GM12891 (cell line): ENCODE data around the gene MSI2.

Experiments used
- POLR2A ChIP-seq: IDR thresholded peaks from 2 replicates; pipeline ENCODE4 v1.6.1; 2011; ENCODE audit warnings: low read depth, low read length, control low read depth
- POLR2AphosphoS5 ChIP-seq: IDR thresholded peaks from 2 replicates; pipeline ENCODE4 v1.6.1; 2011; ENCODE audit warnings: low read depth, low read length, control low read depth
- POU2F2 ChIP-seq: IDR thresholded peaks from 2 replicates; pipeline ENCODE4 v1.6.1; 2011; ENCODE audit warnings: low read depth, mild to moderate bottlenecking, control low read depth, low read length, moderate library complexity
- TAF1 ChIP-seq: IDR thresholded peaks from 2 replicates; pipeline ENCODE4 v1.6.1; 2011; ENCODE audit warnings: low read depth, low read length, control low read depth

- TF ChIP-seq POLR2AphosphoS5 (no peak), POU2F2 (no peak), POLR2A (no peak), TAF1 (no peak)
These were observed 327.8 kb downstream of the MSI2 start for GRCh38 chr17:57584050-57584551.
